Keratinocyte (primary cell): Measurements from ENCODE around the gene HAUS8. TPM values are rescaled to one million over a fixed set of nuclear protein-coding genes. Genes with fewer than 3 reads are reported as not detected.

Experiments
- DNase-seq: peaks from one replicate; pipeline ENCODE4 v3.0.0-alpha.2; 2011; ENCODE audit warnings: low read depth, missing footprints, low spot score
- FAIRE-seq: peaks from 2 replicates; lab custom pipeline; 2011; peaks lifted over from hg19 to GRCh38; lab: Jason Lieb, UNC
- H2AFZ ChIP-seq: 2 replicates; pipeline ENCODE4 v1.6.0; 2012; ENCODE audit warnings: low read length, control low read depth, inconsistent platforms; ENCODE audit not compliant: control insufficient read depth
- H3K27ac ChIP-seq: 2 replicates; pipeline ENCODE4 v1.5.1; 2011; ENCODE audit warnings: low read length; ENCODE audit not compliant: control insufficient read depth, insufficient read depth
- H3K27me3 ChIP-seq: 3 replicates; pipeline ENCODE4 v1.6.0; 2011; ENCODE audit warnings: low read length; ENCODE audit not compliant: control insufficient read depth, insufficient read depth; ENCODE audit errors: extremely low read depth
- H3K36me3 ChIP-seq, 2 experiments: 2 replicates in 1 of 2; 3 replicates in 1 of 2; pipeline ENCODE4 v1.5.1; 2011; ENCODE audit warnings: low read length in 2 of 2, mild to moderate bottlenecking in 1 of 2; ENCODE audit not compliant: control insufficient read depth in 2 of 2, insufficient read depth in 2 of 2; ENCODE audit errors: extremely low read depth in 1 of 2
- H3K4me1 ChIP-seq: 3 replicates; pipeline ENCODE4 v1.5.1; 2011; ENCODE audit warnings: low read length; ENCODE audit not compliant: control insufficient read depth, insufficient read depth; ENCODE audit errors: extremely low read depth
- H3K4me2 ChIP-seq: 3 replicates; pipeline ENCODE4 v1.6.0; 2011; ENCODE audit warnings: low read depth, low read length; ENCODE audit not compliant: control insufficient read depth, insufficient read depth; ENCODE audit errors: extremely low read depth
- H3K4me3 ChIP-seq, 3 experiments: fragments of 200-600 bp in 1 of 3; sonication (generic) in 1 of 3; 2 replicates in 2 of 3; 3 replicates in 1 of 3; pipeline ENCODE4 v1.5.1; 2011 to 2016; ENCODE audit warnings: low read length in 3 of 3, mild to moderate bottlenecking in 3 of 3, control low read depth in 2 of 3, inconsistent platforms in 1 of 3, low read depth in 1 of 3, mixed read lengths in 1 of 3, mixed run types in 1 of 3, moderate library complexity in 1 of 3; ENCODE audit not compliant: control insufficient read depth in 2 of 3, insufficient read depth in 2 of 3; ENCODE audit errors: extremely low read depth in 1 of 3
- H3K79me2 ChIP-seq: 2 replicates; pipeline ENCODE4 v1.6.0; 2012; ENCODE audit warnings: low read length; ENCODE audit not compliant: control insufficient read depth, insufficient read depth
- H3K9ac ChIP-seq: 3 replicates; pipeline ENCODE4 v1.6.0; 2011; ENCODE audit warnings: low read length; ENCODE audit not compliant: control insufficient read depth, insufficient read depth; ENCODE audit errors: extremely low read depth
- H3K9me1 ChIP-seq: 3 replicates; pipeline ENCODE4 v1.6.0; 2011; ENCODE audit warnings: low read length; ENCODE audit not compliant: control insufficient read depth, insufficient read depth; ENCODE audit errors: extremely low read depth
- H3K9me3 ChIP-seq: 2 replicates; pipeline ENCODE4 v1.5.1; 2012; ENCODE audit warnings: low read depth, low read length; ENCODE audit not compliant: control insufficient read depth
- H4K20me1 ChIP-seq: 3 replicates; pipeline ENCODE4 v1.6.0; 2011; ENCODE audit warnings: low read length; ENCODE audit not compliant: control insufficient read depth, insufficient read depth; ENCODE audit errors: extremely low read depth
- EZH2 ChIP-seq: IDR thresholded peaks from one replicate; pipeline ENCODE4 v1.6.1; 2012; ENCODE audit warnings: inconsistent platforms, mild to moderate bottlenecking, low read length, moderate library complexity
- dilution Hi-C: fragments of 300-500 bp; cut with MboI; formaldehyde crosslinking; loops from one replicate; pipeline ENCODE4 v1.7.0; 2020; ENCODE audit warnings: low sequenced_read_pairs; ENCODE audit not compliant: extremely low pct_ligation_motif_present
- polyA plus RNA-seq, 5 experiments: library from polyadenylated mRNA; depleted of rRNA in 3 of 5; stranded (reverse) in 3 of 5; stranded (forward) in 1 of 5; unstranded in 1 of 5; fragments of >200 nt; gene quantifications; 1 replicate in 1 of 5; 2 replicates in 3 of 5; 3 replicates in 1 of 5; pipeline versions ENCODE4 v1.2.1 to v1.2.3, GENCODE V29; 2011 to 2012; ENCODE audit warnings: missing spikeins in 2 of 5, low read depth in 1 of 5, low replicate concordance in 1 of 5
- TF ChIP-seq, protein P1 (sequence below), 3 experiments: IDR thresholded peaks in 1 of 3; conservative IDR thresholded peaks in 1 of 3; optimal IDR thresholded peaks in 1 of 3; 2 replicates in 2 of 3; 3 replicates in 1 of 3; pipeline versions ENCODE3 to v1.5.1; 2011; ENCODE audit warnings: low read length in 3 of 3, mild to moderate bottlenecking in 3 of 3, moderate library complexity in 2 of 3, control low read depth in 1 of 3, inconsistent platforms in 1 of 3; ENCODE audit not compliant: insufficient read depth in 2 of 3; ENCODE audit errors: extremely low read depth in 1 of 3

Gene HAUS8
- polyA plus RNA-seq, 1 donor (not counting 4 experiments of a cell fraction or from before 2014, with no cell fraction given): 8.1 TPM

DNA sequence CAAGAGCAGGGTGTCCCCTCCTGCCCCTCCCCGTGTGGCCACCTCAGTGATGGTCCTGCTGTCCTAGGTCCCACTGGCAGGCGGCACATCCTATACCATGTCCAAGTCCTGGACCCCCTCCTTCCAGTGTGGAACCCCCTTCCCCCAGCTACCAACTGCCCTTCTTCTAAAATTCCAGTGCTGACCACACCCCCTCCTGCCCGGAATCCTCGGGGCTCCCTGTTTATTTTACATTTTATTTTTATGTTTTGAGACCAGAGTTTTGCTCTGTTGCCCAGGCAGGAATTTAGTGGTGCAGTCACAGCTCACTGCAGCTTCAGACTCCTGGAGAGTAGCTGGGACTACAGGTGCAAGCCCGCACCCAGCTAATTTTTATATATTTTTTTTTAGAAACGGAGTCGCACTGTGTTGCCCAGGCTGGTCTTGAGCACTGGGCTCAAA, 47.7 kb downstream of the HAUS8 start:
- Histone ChIP-seq H3K9ac (no peak overlapping the region), H3K79me2 (no peaks in the 10 kb centered on the region), H2AFZ (no peak overlapping the region), H3K4me2 (no peak overlapping the region), H3K36me3 (no peaks in the 10 kb centered on the region), H3K4me1 (no peaks in the 10 kb centered on the region), H3K27ac (no peak overlapping the region), H3K9me3 (no peaks in the 10 kb centered on the region), H4K20me1 (no peaks in the 10 kb centered on the region), H3K9me1 (no peaks in the 10 kb centered on the region), H3K4me3 (no peak overlapping the region), H3K27me3 (peaks cover 30% of the 10 kb centered on the region)
- no peak for FAIRE-seq
- DNase-seq: no peak
- TF ChIP-seq, protein P1, sequence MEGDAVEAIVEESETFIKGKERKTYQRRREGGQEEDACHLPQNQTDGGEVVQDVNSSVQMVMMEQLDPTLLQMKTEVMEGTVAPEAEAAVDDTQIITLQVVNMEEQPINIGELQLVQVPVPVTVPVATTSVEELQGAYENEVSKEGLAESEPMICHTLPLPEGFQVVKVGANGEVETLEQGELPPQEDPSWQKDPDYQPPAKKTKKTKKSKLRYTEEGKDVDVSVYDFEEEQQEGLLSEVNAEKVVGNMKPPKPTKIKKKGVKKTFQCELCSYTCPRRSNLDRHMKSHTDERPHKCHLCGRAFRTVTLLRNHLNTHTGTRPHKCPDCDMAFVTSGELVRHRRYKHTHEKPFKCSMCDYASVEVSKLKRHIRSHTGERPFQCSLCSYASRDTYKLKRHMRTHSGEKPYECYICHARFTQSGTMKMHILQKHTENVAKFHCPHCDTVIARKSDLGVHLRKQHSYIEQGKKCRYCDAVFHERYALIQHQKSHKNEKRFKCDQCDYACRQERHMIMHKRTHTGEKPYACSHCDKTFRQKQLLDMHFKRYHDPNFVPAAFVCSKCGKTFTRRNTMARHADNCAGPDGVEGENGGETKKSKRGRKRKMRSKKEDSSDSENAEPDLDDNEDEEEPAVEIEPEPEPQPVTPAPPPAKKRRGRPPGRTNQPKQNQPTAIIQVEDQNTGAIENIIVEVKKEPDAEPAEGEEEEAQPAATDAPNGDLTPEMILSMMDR (optimal IDR thresholded peaks at IDR 0.05 in 1 of 3, IDR thresholded peaks at IDR 0.05 in 1 of 3, conservative IDR thresholded peaks at IDR 0.05 in 1 of 3; ENCODE audit: extremely low read depth in 1 of 3, insufficient read depth in 2 of 3, low read length in 3 of 3): no peak
- peak; percentile 60 for TF ChIP-seq EZH2
- dilution Hi-C loops: no loop called here

DNA sequence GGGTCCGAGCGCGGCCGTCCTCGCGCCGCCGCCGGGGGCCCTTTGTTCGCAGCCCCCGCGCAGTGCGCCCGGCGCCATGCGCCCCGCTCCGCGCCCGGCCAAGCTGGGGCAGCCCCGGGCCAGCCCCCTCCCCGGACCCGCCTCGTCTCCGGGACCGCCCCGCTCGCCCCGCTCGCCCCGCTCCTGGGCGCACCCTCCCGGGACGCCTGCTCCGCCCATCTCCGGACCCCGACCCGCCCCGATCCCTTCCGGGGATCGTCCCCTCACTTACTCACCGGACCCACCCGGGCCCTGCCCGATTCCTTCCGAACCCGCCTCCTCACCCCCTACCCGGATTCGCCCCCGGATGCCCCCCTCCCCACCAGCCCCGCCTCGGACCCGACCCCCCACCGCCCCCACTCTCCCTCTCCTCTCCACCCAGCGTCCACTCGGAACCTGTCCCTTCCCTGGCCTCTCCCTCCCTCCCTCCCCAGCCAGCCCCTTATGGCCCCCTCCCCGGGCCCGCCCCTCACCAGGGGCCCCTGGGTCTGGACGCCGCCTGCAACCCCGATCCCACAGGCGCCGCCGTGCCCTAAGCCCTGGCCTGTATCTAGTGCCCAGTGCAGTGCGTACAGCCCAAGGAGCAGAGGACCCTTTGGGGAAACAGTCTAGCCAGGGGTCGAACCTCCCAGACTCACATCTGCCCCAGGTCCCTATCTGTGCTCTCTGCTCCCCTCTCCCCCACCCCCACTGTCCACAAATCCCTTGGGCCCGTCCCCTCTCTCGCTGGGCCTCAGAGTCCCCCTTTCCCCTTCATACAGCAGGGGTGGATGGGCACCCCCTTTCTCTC, 48.3 kb downstream of the HAUS8 start, which contains the start of gene CPAMD8:
TSS of gene CPAMD8 (minus strand) at position 105 of the 829 bp plus-strand sequence. CDS start 168 bp downstream, outside the sequence.
- H3K27ac ChIP-seq: no peak within 1 kb of the TSS
- no peak for FAIRE-seq

More for the DNA sequence above, 48.3 kb downstream of the HAUS8 start, which contains the start of gene CPAMD8:
- Histone ChIP-seq H3K79me2 (no peaks in the 10 kb centered on the region), H4K20me1 (no peaks in the 10 kb centered on the region), H3K9me3 (no peaks in the 10 kb centered on the region), H3K4me3 (no peak within 1 kb of the TSS), H3K4me2 (peak within 1 kb of the TSS; percentile 22), H3K4me1 (peaks cover 2% of the 10 kb centered on the region), H3K36me3 (no peaks in the 10 kb centered on the region), H2AFZ (no peak within 1 kb of the TSS), H3K9ac (no peak within 1 kb of the TSS), H3K9me1 (no peaks in the 10 kb centered on the region), H3K27me3 (peaks cover 30% of the 10 kb centered on the region)
- no peak for DNase-seq
- dilution Hi-C loops: no loop called here
- TF ChIP-seq, protein P1 (optimal IDR thresholded peaks at IDR 0.05 in 1 of 3, IDR thresholded peaks at IDR 0.05 in 1 of 3, conservative IDR thresholded peaks at IDR 0.05 in 1 of 3; ENCODE audit: extremely low read depth in 1 of 3, insufficient read depth in 2 of 3, low read length in 3 of 3): no peak
- no peak for TF ChIP-seq EZH2
